HEK293 (cell line): ENCODE data around the gene SIX2.

Experiments
- CTCF ChIA-PET: fragments of 350-600 bp; formaldehyde crosslinking; extraction: SDS; loops from one replicate; lab custom pipeline; 2021; ENCODE audit warnings: antibody characterized with exemption; lab: Yijun Ruan, JAX
- POLR2A ChIA-PET: fragments of 300-600 bp; formaldehyde crosslinking; extraction: SDS; loops from one replicate; lab custom pipeline; 2020; ENCODE audit warnings: antibody characterized with exemption, inconsistent platforms; lab: Yijun Ruan, JAX
- H3K27ac ChIP-seq: fragments of 200-500 bp; sonication (Bioruptor generic); 2 replicates; pipeline ENCODE4 v1.5.1; 2014; ENCODE audit warnings: low read depth, low read length, control low read depth, inconsistent platforms; ENCODE audit errors: extremely low read depth
- H3K36me3 ChIP-seq, 2 experiments: fragments of 200-500 bp in 1 of 2; sonication (Bioruptor generic) in 1 of 2; 1 replicate in 1 of 2; 2 replicates in 1 of 2; pipeline ENCODE4 v1.5.1; 2014 to 2017; ENCODE audit warnings: inconsistent platforms in 2 of 2, low read length in 2 of 2; ENCODE audit not compliant: control insufficient read depth in 2 of 2, insufficient read depth in 1 of 2
- H3K4me1 ChIP-seq: fragments of 200-500 bp; sonication (Bioruptor generic); 2 replicates; pipeline ENCODE4 v1.5.1; 2014; ENCODE audit warnings: mild to moderate bottlenecking, low read length, inconsistent platforms; ENCODE audit not compliant: control insufficient read depth, insufficient read depth
- H3K4me3 ChIP-seq: 2 replicates; pipeline ENCODE4 v1.5.1; 2011; ENCODE audit warnings: low read depth, mild to moderate bottlenecking, control low read depth, low read length, moderate library complexity
- H3K9me3 ChIP-seq: fragments of 200-500 bp; sonication (Bioruptor generic); 2 replicates; pipeline ENCODE4 v1.5.1; 2014; ENCODE audit warnings: low read depth, low read length, inconsistent platforms; ENCODE audit not compliant: control insufficient read depth, insufficient read depth
- GLIS1 ChIP-seq: fragments of 450-650 bp; formaldehyde crosslinking; IDR thresholded peaks from 2 replicates; pipeline ENCODE4 v1.5.1; 2016; ENCODE audit warnings: missing biosample characterization, missing genetic modification characterization
- GLIS2 ChIP-seq: fragments of 450-650 bp; formaldehyde crosslinking; IDR thresholded peaks from 2 replicates; pipeline ENCODE4 v1.5.1; 2016; ENCODE audit warnings: missing biosample characterization, missing genetic modification characterization
- HOXC10 ChIP-seq: sonication (generic); formaldehyde crosslinking; IDR thresholded peaks from 2 replicates; pipeline ENCODE4 v1.8.1; 2023; ENCODE audit warnings: mild to moderate bottlenecking, missing genetic modification reagents
- PRDM1 ChIP-seq: fragments of 450-650 bp; formaldehyde crosslinking; IDR thresholded peaks from 2 replicates; pipeline ENCODE4; 2016; ENCODE audit warnings: missing biosample characterization, missing genetic modification characterization
- SALL2 ChIP-seq: fragments of 450-650 bp; formaldehyde crosslinking; IDR thresholded peaks from 2 replicates; pipeline ENCODE4 v1.5.0; 2017; ENCODE audit warnings: missing biosample characterization, mild to moderate bottlenecking, missing genetic modification characterization, borderline replicate concordance
- ZIC2 ChIP-seq: fragments of 450-650 bp; formaldehyde crosslinking; IDR thresholded peaks from 2 replicates; pipeline ENCODE4 v1.5.1; 2016; ENCODE audit warnings: missing biosample characterization, missing genetic modification characterization
- ZNF10 ChIP-seq: fragments of 450-650 bp; formaldehyde crosslinking; IDR thresholded peaks from 2 replicates; pipeline ENCODE4 v1.5.1; 2017; ENCODE audit warnings: missing biosample characterization, missing genetic modification characterization
- ZNF155 ChIP-seq: fragments of 450-650 bp; formaldehyde crosslinking; IDR thresholded peaks from 2 replicates; pipeline ENCODE4 v1.5.1; 2016; ENCODE audit warnings: missing biosample characterization, missing genetic modification characterization
- ZNF169 ChIP-seq: fragments of 450-650 bp; formaldehyde crosslinking; IDR thresholded peaks from 2 replicates; pipeline ENCODE4 v1.5.1; 2016; ENCODE audit warnings: missing biosample characterization, missing genetic modification characterization
- ZNF548 ChIP-seq: fragments of 450-650 bp; formaldehyde crosslinking; IDR thresholded peaks from 2 replicates; pipeline ENCODE4 v1.5.1; 2016; ENCODE audit warnings: missing biosample characterization, missing genetic modification characterization
- ZNF596 ChIP-seq: fragments of 450-650 bp; IDR thresholded peaks from 2 replicates; pipeline ENCODE4 v1.5.0; 2018; ENCODE audit warnings: missing biosample characterization, mild to moderate bottlenecking, missing genetic modification characterization, moderate library complexity
- ZNF843 ChIP-seq: fragments of 450-650 bp; formaldehyde crosslinking; IDR thresholded peaks from 2 replicates; pipeline ENCODE4 v1.5.1; 2016; ENCODE audit warnings: missing biosample characterization, missing genetic modification characterization
- TF ChIP-seq, protein P1 (sequence below): fragments of 450-650 bp; formaldehyde crosslinking; IDR thresholded peaks from 2 replicates; pipeline ENCODE4 v1.5.1; 2016; ENCODE audit warnings: missing biosample characterization, missing genetic modification characterization
- TF ChIP-seq, protein P2 (sequence below): fragments of 450-650 bp; formaldehyde crosslinking; IDR thresholded peaks from 2 replicates; pipeline ENCODE4 v1.5.1; 2016; ENCODE audit warnings: missing biosample characterization, missing genetic modification characterization
- TF ChIP-seq, protein P3 (sequence below): sonication (generic); formaldehyde crosslinking; IDR thresholded peaks from 2 replicates; pipeline ENCODE4 v1.8.1; 2022; ENCODE audit warnings: mild to moderate bottlenecking, moderate library complexity, missing genetic modification reagents
- TF ChIP-seq, protein P4 (sequence below): fragments of 450-650 bp; formaldehyde crosslinking; IDR thresholded peaks from 2 replicates; pipeline ENCODE4 v1.5.1; 2016; ENCODE audit warnings: missing biosample characterization, missing genetic modification characterization
- TF ChIP-seq, protein P5 (sequence below): fragments of 450-650 bp; formaldehyde crosslinking; IDR thresholded peaks from 2 replicates; pipeline ENCODE4 v1.5.1; 2016; ENCODE audit warnings: missing biosample characterization, missing genetic modification characterization, low read depth
- TF ChIP-seq, protein P6 (sequence below): fragments of 450-650 bp; formaldehyde crosslinking; IDR thresholded peaks from 2 replicates; pipeline ENCODE4 v1.5.1; 2016; ENCODE audit warnings: missing biosample characterization, missing genetic modification characterization

SIX2 gene

DNA sequence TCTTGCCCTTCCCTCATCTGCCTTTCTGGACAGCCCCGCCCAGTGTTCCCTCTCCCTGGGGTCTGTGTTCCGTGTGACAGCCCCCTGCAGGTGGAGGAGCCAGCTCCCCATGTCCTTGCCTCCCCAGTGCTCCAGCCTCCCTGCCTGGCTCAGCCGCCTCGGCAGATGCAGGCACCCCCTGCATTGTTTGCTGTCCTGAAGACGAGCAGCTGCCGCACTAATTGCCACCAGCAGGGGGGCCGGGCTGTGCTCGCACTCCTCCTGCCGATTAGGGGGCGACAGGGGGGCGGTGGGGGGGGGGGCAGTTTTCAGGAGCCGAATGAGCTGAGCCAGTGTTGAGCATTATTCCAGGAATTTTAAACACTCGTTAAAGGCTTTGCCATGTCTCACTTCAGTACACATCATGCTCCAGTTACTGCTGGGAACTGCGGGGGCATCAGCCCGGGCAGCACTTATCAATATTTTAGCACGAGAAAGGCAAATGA lies 44.5 kb downstream of the SIX2 start:
- Histone ChIP-seq H3K36me3 (no peaks in the 10 kb centered on the region), H3K27ac (no peak overlapping the region), H3K4me3 (no peak overlapping the region), H3K4me1 (no peaks in the 10 kb centered on the region), H3K9me3 (no peaks in the 10 kb centered on the region)
- POLR2A ChIA-PET, result interaction anchor here (0.6 kb wide), 1 partner anchor 360 kb away, joined by 3 read pairs; no protein-coding TSS in a partner anchor
- TF ChIP-seq, protein P1, sequence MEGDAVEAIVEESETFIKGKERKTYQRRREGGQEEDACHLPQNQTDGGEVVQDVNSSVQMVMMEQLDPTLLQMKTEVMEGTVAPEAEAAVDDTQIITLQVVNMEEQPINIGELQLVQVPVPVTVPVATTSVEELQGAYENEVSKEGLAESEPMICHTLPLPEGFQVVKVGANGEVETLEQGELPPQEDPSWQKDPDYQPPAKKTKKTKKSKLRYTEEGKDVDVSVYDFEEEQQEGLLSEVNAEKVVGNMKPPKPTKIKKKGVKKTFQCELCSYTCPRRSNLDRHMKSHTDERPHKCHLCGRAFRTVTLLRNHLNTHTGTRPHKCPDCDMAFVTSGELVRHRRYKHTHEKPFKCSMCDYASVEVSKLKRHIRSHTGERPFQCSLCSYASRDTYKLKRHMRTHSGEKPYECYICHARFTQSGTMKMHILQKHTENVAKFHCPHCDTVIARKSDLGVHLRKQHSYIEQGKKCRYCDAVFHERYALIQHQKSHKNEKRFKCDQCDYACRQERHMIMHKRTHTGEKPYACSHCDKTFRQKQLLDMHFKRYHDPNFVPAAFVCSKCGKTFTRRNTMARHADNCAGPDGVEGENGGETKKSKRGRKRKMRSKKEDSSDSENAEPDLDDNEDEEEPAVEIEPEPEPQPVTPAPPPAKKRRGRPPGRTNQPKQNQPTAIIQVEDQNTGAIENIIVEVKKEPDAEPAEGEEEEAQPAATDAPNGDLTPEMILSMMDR, result peak; percentile 62; the same call in 1 of the 2 replicates
- peak; percentile 95 for TF ChIP-seq GLIS1 (tag by site-specific recombination)
- TF ChIP-seq, protein P2, sequence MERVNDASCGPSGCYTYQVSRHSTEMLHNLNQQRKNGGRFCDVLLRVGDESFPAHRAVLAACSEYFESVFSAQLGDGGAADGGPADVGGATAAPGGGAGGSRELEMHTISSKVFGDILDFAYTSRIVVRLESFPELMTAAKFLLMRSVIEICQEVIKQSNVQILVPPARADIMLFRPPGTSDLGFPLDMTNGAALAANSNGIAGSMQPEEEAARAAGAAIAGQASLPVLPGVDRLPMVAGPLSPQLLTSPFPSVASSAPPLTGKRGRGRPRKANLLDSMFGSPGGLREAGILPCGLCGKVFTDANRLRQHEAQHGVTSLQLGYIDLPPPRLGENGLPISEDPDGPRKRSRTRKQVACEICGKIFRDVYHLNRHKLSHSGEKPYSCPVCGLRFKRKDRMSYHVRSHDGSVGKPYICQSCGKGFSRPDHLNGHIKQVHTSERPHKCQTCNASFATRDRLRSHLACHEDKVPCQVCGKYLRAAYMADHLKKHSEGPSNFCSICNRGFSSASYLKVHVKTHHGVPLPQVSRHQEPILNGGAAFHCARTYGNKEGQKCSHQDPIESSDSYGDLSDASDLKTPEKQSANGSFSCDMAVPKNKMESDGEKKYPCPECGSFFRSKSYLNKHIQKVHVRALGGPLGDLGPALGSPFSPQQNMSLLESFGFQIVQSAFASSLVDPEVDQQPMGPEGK, result no peak
- TF ChIP-seq GLIS2 (tag by site-specific recombination), result peak; percentile 29; the same call in 1 of the 2 replicates
- TF ChIP-seq ZIC2 (tag by site-specific recombination), result peak; percentile 93
- CTCF ChIA-PET, result interaction anchor here (0.5 to 1.0 kb wide), 8 partner anchors 9 to 1621 kb away, joined by 3 to 8 read pairs (median 3); no protein-coding TSS in a partner anchor

DNA sequence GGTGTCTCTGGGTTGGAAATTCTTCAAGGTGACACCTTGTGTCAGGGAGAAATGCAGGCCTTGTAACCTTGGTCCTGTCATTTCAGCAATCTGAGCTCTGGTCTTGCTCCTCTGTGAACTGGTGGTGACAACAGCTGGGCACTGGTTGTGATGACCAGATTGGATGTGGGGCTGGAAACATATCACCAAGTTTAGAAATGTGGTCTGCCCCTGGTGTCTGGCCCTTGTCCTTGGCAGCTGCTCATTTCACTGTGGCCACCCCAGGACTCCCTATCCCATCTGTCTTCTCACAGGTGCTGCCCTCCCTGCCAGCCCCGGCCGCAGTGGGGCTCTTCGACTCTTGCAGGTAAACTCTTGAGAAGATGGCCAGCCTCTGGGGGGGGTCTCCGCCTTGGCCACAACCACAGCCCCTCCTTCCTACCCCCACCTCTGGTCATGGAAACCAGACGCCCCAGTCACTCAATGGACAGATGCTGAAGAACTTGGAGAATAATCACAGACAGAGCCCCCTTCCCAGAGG lies 47.0 kb downstream of the SIX2 start:
- ChIA-PET POLR2A (no interaction called here), CTCF (interaction anchor here (0.5 kb wide), 1 partner anchor 486 kb away, joined by 3 read pairs; no protein-coding TSS in a partner anchor)
- Histone ChIP-seq H3K27ac (no peak overlapping the region), H3K9me3 (no peaks in the 10 kb centered on the region), H3K36me3 (no peaks in the 10 kb centered on the region), H3K4me1 (no peaks in the 10 kb centered on the region)
- TF ChIP-seq, protein P3, sequence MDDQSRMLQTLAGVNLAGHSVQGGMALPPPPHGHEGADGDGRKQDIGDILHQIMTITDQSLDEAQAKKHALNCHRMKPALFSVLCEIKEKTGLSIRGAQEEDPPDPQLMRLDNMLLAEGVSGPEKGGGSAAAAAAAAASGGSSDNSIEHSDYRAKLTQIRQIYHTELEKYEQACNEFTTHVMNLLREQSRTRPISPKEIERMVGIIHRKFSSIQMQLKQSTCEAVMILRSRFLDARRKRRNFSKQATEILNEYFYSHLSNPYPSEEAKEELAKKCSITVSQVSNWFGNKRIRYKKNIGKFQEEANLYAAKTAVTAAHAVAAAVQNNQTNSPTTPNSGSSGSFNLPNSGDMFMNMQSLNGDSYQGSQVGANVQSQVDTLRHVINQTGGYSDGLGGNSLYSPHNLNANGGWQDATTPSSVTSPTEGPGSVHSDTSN (CRISPR knock-in tag), result no peak
- TF ChIP-seq, all 188 proteins: peak for 0
- H3K4me3 ChIP-seq, result no peak overlapping the region

DNA sequence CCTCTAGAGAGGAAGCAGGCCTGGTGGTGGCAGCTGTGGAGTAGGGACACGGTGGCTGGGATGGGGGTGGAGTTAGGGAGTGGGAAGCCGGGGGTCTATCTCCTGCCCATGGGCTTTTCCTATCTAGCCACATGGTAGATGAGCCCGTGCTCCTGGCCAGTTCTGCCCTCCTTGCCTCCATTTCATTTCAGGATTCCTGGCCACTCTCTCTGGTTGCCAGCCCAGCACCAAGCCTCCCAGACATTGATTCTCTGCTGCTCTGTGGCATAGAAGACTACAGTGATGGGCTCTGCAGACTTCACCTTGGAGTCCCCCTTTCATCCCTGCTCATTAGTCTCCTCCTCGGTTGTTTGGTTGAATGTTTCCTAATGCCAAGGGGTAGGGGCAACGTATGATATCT lies 48.4 kb downstream of the SIX2 start:
- CTCF ChIA-PET, result no interaction called here
- no peaks in the 10 kb centered on the region for H3K9me3 ChIP-seq
- POLR2A ChIA-PET, result interaction anchor here (0.6 kb wide), 2 partner anchors 207 to 928 kb away, joined by 4 read pairs; no protein-coding TSS in a partner anchor
- peaks cover under 1% of the 10 kb centered on the region; the same call in 1 of the 2 replicates for H3K4me1 ChIP-seq
- no peak overlapping the region for H3K4me3 ChIP-seq
- TF ChIP-seq PRDM1 (tag by site-specific recombination), result no peak
- TF ChIP-seq, protein P4, sequence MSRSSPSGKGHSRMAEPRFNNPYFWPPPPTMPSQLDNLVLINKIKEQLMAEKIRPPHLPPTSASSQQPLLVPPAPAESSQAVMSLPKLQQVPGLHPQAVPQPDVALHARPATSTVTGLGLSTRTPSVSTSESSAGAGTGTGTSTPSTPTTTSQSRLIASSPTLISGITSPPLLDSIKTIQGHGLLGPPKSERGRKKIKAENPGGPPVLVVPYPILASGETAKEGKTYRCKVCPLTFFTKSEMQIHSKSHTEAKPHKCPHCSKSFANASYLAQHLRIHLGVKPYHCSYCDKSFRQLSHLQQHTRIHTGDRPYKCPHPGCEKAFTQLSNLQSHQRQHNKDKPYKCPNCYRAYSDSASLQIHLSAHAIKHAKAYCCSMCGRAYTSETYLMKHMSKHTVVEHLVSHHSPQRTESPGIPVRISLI, result no peak
- H3K36me3 ChIP-seq, result no peaks in the 10 kb centered on the region
- no peak overlapping the region for H3K27ac ChIP-seq

DNA sequence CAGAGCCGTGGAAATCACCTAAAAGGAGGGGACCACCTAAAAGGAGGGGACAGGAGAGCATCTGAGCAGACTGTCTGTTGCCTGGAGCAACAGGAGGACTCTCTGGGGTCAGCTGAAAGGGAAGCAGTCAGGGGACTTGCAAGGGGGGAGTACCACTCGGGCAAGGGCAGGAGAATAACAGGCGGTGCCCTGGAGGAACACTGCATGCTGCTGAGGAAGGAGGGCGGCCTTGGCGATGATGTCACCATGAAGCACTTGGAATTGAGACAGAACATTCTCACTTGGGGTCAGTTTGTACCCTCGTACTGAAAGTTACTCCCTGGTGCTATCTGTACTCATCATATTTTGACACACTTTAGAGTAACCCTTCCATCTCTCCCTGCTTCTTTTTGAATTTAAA lies 49.4 kb downstream of the SIX2 start:
- ChIA-PET CTCF (interaction anchor here (6.5 kb wide), 1 partner anchor 478 kb away, joined by 113 read pairs; no protein-coding TSS in a partner anchor), POLR2A (no interaction called here)
- H3K27ac ChIP-seq, result no peak overlapping the region
- TF ChIP-seq, protein P5, sequence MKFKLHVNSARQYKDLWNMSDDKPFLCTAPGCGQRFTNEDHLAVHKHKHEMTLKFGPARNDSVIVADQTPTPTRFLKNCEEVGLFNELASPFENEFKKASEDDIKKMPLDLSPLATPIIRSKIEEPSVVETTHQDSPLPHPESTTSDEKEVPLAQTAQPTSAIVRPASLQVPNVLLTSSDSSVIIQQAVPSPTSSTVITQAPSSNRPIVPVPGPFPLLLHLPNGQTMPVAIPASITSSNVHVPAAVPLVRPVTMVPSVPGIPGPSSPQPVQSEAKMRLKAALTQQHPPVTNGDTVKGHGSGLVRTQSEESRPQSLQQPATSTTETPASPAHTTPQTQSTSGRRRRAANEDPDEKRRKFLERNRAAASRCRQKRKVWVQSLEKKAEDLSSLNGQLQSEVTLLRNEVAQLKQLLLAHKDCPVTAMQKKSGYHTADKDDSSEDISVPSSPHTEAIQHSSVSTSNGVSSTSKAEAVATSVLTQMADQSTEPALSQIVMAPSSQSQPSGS (tag by site-specific recombination), result 0 out of 2 replicates have a peak, but pooled peaks have one; percentile 4
- TF ChIP-seq ZNF155 (tag by site-specific recombination), result no peak
- TF ChIP-seq SALL2 (tag by site-specific recombination), result no peak
- TF ChIP-seq ZNF10, result no peak
- no peak for TF ChIP-seq HOXC10 (CRISPR knock-in tag)
- no peak for TF ChIP-seq ZNF548 (tag by site-specific recombination)
- no peak for TF ChIP-seq ZNF596
- no peak for TF ChIP-seq ZNF843 (tag by site-specific recombination)
- TF ChIP-seq, protein P6, sequence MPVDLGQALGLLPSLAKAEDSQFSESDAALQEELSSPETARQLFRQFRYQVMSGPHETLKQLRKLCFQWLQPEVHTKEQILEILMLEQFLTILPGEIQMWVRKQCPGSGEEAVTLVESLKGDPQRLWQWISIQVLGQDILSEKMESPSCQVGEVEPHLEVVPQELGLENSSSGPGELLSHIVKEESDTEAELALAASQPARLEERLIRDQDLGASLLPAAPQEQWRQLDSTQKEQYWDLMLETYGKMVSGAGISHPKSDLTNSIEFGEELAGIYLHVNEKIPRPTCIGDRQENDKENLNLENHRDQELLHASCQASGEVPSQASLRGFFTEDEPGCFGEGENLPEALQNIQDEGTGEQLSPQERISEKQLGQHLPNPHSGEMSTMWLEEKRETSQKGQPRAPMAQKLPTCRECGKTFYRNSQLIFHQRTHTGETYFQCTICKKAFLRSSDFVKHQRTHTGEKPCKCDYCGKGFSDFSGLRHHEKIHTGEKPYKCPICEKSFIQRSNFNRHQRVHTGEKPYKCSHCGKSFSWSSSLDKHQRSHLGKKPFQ (tag by site-specific recombination), result no peak
- TF ChIP-seq ZNF169 (tag by site-specific recombination), result no peak

More for the DNA sequence above, 49.4 kb downstream of the SIX2 start:
- no peaks in the 10 kb centered on the region for H3K9me3 ChIP-seq
- peaks cover 3% of the 10 kb centered on the region; the same call in 1 of the 2 replicates for H3K4me1 ChIP-seq
- no peaks in the 10 kb centered on the region for H3K36me3 ChIP-seq
- H3K4me3 ChIP-seq, result no peak overlapping the region
